Activated gamma-delta T cell treated with anti-CD3 and anti-CD28 coated beads, Interleukin-2, amount 50 U/mL, for 16 hours (primary cell): ENCODE data around the gene USP33.
A peak's percentile ranks its signal among the peaks of the same experiment; 100 is the strongest.
"Not testable (repeated sequence)": the region's sequence is repeated elsewhere in the genome, so short reads cannot be mapped to it uniquely, and the experiment has no call there.

Experiments used
- DNase-seq: peaks from one replicate; pipeline ENCODE4 v3.0.0-alpha.2; 2020; ENCODE audit warnings: low read depth

The USP33 gene

GRCh38 chr1:77759071-77760028, at the start of gene USP33:
Gene USP33 (minus strand): TSS chr1:77759852. CDS start chr1:77741697, 18,155 bp downstream.
- peak; percentile 87 for DNase-seq

- no peak for DNase-seq
Observed at GRCh38 chr1:77803371-77803770, 43.7 kb upstream of the USP33 start.

GRCh38 chr1:77802026-77802425, 42.4 kb upstream of the USP33 start:
- no peak for DNase-seq

- DNase-seq = no peak
Observed at GRCh38 chr1:77797991-77798390, 38.3 kb upstream of the USP33 start.

GRCh38 chr1:77796695-77797405, 37.2 kb upstream of the USP33 start:
- no peak for DNase-seq

GRCh38 chr1:77794550-77794949, 34.9 kb upstream of the USP33 start:
- no peak for DNase-seq

GRCh38 chr1:77786093-77786741, 26.6 kb upstream of the USP33 start:
- not testable (repeated sequence) for DNase-seq

- no peak for DNase-seq
Observed at GRCh38 chr1:77783141-77783540, 23.5 kb upstream of the USP33 start.

- DNase-seq = no peak
Observed at GRCh38 chr1:77781683-77782082, 22.0 kb upstream of the USP33 start.

GRCh38 chr1:77779529-77780281, 20.1 kb upstream of the USP33 start, which contains the start of gene MIGA1:
Gene MIGA1 (plus strand): TSS chr1:77779649. CDS start chr1:77783253, 3,604 bp downstream.
- DNase-seq = peak; percentile 81

GRCh38 chr1:77776007-77776700, 16.5 kb upstream of the USP33 start:
- no peak for DNase-seq

GRCh38 chr1:77768006-77768405, 8.4 kb upstream of the USP33 start:
- DNase-seq = no peak

- no peak for DNase-seq
Observed at GRCh38 chr1:77762072-77762476, 2.4 kb upstream of the USP33 start.

GRCh38 chr1:77757603-77758002, 2.0 kb downstream of the USP33 start:
- DNase-seq = no peak

- no peak for DNase-seq
Observed at GRCh38 chr1:77757066-77757584, 2.5 kb downstream of the USP33 start.

- DNase-seq = no peak
Observed at GRCh38 chr1:77756052-77756754, 3.4 kb downstream of the USP33 start.

GRCh38 chr1:77749489-77749888, 10.2 kb downstream of the USP33 start:
- DNase-seq = not testable (repeated sequence)

- no peak for DNase-seq
Observed at GRCh38 chr1:77744576-77744975, 15.1 kb downstream of the USP33 start.

GRCh38 chr1:77742011-77742555, 17.6 kb downstream of the USP33 start:
- no peak for DNase-seq

- DNase-seq = no peak
Observed at GRCh38 chr1:77741316-77741715, 18.3 kb downstream of the USP33 start.
